ENCODE data around the gene SORCS1.

SORCS1 gene

DNA sequence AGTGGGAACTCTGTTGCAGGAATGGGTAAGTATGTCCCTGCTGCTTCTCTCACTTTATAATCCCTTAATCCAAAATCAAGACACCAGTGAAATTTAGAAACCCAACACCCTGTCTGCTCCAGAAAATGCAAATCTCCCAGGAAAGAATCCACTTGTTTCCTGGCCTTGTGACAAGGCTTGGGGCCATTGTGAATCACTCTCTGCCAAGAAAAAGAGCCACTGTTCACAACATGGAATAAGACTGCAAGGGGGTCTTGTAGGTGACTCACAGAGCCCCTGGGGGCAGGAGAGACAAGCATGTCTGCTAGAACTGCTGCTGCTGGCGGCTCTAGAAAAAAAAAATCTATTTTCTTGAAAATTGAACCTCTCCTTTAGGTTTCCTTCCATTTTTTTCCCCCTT lies 191.2 kb downstream of the SORCS1 start:
- TF ChIP-seq, protein P1, sequence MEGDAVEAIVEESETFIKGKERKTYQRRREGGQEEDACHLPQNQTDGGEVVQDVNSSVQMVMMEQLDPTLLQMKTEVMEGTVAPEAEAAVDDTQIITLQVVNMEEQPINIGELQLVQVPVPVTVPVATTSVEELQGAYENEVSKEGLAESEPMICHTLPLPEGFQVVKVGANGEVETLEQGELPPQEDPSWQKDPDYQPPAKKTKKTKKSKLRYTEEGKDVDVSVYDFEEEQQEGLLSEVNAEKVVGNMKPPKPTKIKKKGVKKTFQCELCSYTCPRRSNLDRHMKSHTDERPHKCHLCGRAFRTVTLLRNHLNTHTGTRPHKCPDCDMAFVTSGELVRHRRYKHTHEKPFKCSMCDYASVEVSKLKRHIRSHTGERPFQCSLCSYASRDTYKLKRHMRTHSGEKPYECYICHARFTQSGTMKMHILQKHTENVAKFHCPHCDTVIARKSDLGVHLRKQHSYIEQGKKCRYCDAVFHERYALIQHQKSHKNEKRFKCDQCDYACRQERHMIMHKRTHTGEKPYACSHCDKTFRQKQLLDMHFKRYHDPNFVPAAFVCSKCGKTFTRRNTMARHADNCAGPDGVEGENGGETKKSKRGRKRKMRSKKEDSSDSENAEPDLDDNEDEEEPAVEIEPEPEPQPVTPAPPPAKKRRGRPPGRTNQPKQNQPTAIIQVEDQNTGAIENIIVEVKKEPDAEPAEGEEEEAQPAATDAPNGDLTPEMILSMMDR (IDR thresholded peaks at IDR 0.05; ENCODE audit: low read depth, low read length, missing control alignments): no peak
- no peak overlapping the region for H3K4me3 ChIP-seq (replicated peaks; ENCODE audit: low read depth, low read length)
- no peak for DNase-seq (ENCODE audit: extremely low read depth, low read depth)

GRCh38 chr10:106972381-106972780 lies 192.1 kb downstream of the SORCS1 start:
- TF ChIP-seq, protein P1 (IDR thresholded peaks at IDR 0.05; ENCODE audit: low read depth, low read length, missing control alignments): no peak
- DNase-seq (ENCODE audit: extremely low read depth, low read depth): no peak
- H3K4me3 ChIP-seq (replicated peaks; ENCODE audit: low read depth, low read length): no peak overlapping the region

DNA sequence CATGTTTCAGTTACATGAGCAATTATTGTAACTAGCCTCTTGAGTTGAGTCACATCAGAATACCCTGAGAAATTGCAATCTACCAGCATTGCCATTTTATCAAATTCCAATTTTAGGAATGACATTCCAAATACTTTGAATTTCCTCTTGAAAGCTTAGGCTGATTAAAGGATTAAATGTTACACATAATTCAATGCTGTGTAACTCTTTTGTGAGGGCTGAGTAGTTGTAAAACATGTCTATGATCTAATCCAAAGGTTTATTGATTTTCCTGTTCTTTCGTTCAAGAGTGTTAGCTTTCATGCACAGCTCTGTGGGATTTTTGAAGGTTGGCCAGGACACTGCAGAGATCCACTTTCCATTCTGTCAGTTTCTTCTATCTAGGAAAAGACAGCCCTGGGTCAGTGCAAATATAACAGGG lies 193.1 kb downstream of the SORCS1 start:
- DNase-seq (ENCODE audit: extremely low read depth, low read depth): no peak
- TF ChIP-seq, protein P1 (IDR thresholded peaks at IDR 0.05; ENCODE audit: low read depth, low read length, missing control alignments): no peak
- no peak overlapping the region for H3K4me3 ChIP-seq (replicated peaks; ENCODE audit: low read depth, low read length)

DNA sequence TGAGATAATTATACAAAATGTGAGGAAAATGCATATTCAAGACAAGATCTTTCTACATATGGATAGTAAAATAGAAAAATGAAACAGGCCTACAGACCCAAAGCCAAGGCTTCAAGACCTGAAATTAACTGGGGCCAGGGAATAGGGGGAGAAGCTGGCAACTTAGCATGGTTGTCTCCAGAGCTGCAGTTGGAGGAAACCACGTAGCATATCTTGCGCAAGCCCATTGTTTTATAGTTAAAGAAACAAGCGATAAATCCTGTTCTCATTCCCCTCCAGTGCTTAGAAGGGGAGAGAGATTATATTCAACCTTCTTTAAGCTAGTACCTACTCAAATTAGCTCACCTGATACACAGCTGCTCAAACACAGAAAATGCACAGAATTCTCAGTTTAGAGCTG lies 197.1 kb downstream of the SORCS1 start:
- TF ChIP-seq, protein P1 (IDR thresholded peaks at IDR 0.05; ENCODE audit: low read depth, low read length, missing control alignments): no peak

DNA sequence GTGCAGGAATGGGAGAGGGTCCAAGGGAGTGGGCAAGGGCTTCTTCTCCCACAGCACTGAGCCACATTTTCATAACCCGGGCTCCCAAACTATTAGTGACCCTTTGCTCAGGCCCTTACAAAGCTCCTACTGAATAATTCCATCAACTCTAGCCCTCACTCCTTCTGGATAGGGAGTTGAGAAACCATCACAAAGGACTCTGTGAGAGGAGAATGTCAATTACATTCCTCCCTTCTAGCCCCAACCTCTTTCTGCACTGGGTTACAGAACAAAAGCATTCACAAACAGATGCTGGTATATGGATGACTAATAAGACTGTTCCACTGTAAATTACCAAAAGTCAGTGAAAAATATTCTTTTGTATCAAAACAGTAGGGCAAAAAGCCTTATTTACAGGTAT lies 203.7 kb downstream of the SORCS1 start:
- no peak for DNase-seq (ENCODE audit: extremely low read depth, low read depth)
- TF ChIP-seq, protein P1 (IDR thresholded peaks at IDR 0.05; ENCODE audit: low read depth, low read length, missing control alignments): no peak
- H3K4me3 ChIP-seq (replicated peaks; ENCODE audit: low read depth, low read length): no peak overlapping the region

More for the DNA sequence above, 197.1 kb downstream of the SORCS1 start:
- DNase-seq (ENCODE audit: extremely low read depth, low read depth): no peak
- no peak overlapping the region for H3K4me3 ChIP-seq (replicated peaks; ENCODE audit: low read depth, low read length)

DNA sequence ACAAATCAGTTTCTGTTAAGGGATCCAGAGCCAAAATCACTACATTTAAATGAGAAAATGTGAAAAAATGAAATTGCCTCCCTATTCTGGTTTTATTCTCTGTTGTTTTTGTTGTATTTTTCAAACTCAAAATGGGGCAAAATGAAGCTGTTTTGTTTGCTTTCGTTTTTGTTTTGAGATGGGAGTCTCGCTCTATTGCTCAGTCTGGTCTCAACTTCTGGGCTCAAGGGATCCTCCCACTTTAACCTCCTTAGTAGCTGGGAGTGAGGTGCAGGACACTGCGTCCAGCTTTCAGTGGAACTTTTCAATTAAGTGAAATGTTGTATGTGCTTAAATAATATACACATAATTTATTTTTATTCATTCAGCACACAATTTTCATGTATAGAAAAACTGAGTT lies 205.0 kb downstream of the SORCS1 start:
- TF ChIP-seq, protein P1 (IDR thresholded peaks at IDR 0.05; ENCODE audit: low read depth, low read length, missing control alignments): no peak
- no peak for DNase-seq (ENCODE audit: extremely low read depth, low read depth)
- no peak overlapping the region for H3K4me3 ChIP-seq (replicated peaks; ENCODE audit: low read depth, low read length)
